ENCODE measurements around the gene PCCA. TPM values are rescaled to one million over a fixed set of nuclear protein-coding genes. Genes with fewer than 3 reads are reported as not detected.
"Not testable (repeated sequence)": the region's sequence is repeated elsewhere in the genome, so short reads cannot be mapped to it uniquely, and the experiment has no call there.

PCCA gene
- total and polyA plus RNA-seq, 7 donors = 18.0 to 45.6 (median 42.8) TPM

- peaks cover 0 to 2% (median 0%) of the 10 kb centered on the region in 3 donors for H3K27me3 ChIP-seq
- H3K27ac ChIP-seq = no peak overlapping the region
- no peaks in the 10 kb centered on the region for H3K9me3 ChIP-seq
- no peak for TF ChIP-seq POLR2AphosphoS5 (IDR thresholded peaks at IDR 0.05)
- TF ChIP-seq EP300 (IDR thresholded peaks at IDR 0.05) = no peak
- TF ChIP-seq CTCF (IDR thresholded peaks at IDR 0.05) = no peak
- no peak for TF ChIP-seq POLR2A (IDR thresholded peaks at IDR 0.05)
- peaks cover 0 to 7% (median 1%) of the 10 kb centered on the region in 4 donors for H3K4me1 ChIP-seq
- 75 to 97% methylated on average over 1 of the region's 1 CpG for WGBS, 2 donors
- intact Hi-C loops (cut with DNase I) = no loop called here
- H3K4me3 ChIP-seq = no peak overlapping the region
- DNase-seq = no peak
- H3K36me3 ChIP-seq = no peaks in the 10 kb centered on the region
These were observed 74.5 kb downstream of the PCCA start for GRCh38 chr13:100163375-100163774.

- no peaks in the 10 kb centered on the region for H3K27me3 ChIP-seq
- H3K27ac ChIP-seq = no peak overlapping the region
- TF ChIP-seq POLR2AphosphoS5 (IDR thresholded peaks at IDR 0.05) = no peak
- no peak for TF ChIP-seq CTCF (IDR thresholded peaks at IDR 0.05)
- TF ChIP-seq EP300 (IDR thresholded peaks at IDR 0.05) = no peak
- no peak for TF ChIP-seq POLR2A (IDR thresholded peaks at IDR 0.05)
- WGBS, 2 donors = 96 to 98% methylated on average over 5 of the region's 5 CpGs
- intact Hi-C loops (cut with DNase I) = no loop called here
- H3K4me3 ChIP-seq = no peak overlapping the region
- H3K4me1 ChIP-seq = peaks cover 0 to 9% (median 2%) of the 10 kb centered on the region in 4 donors
- H3K36me3 ChIP-seq = no peaks in the 10 kb centered on the region
- DNase-seq = no peak
- no peaks in the 10 kb centered on the region for H3K9me3 ChIP-seq
These were observed 84.3 kb downstream of the PCCA start for GRCh38 chr13:100173203-100173602.

- 93 to 97% methylated on average over 4 of the region's 4 CpGs for WGBS, 2 donors
- H3K27ac ChIP-seq; H3K9me3 ChIP-seq; H3K4me1 ChIP-seq; H3K4me3 ChIP-seq; DNase-seq; H3K27me3 ChIP-seq; H3K36me3 ChIP-seq; intact Hi-C loops (cut with DNase I): not testable (repeated sequence)
These were observed 85.6 kb downstream of the PCCA start for GRCh38 chr13:100174455-100174854.

GRCh38 chr13:100175078-100175802 is 86.3 kb downstream of the PCCA start:
- Histone ChIP-seq H3K36me3 (no peaks in the 10 kb centered on the region), H3K27me3 (no peaks in the 10 kb centered on the region), H3K4me1 (peaks cover 0 to 5% (median 0%) of the 10 kb centered on the region in 4 donors), H3K27ac (no peak overlapping the region), H3K4me3 (no peak overlapping the region), H3K9me3 (no peaks in the 10 kb centered on the region)
- no peak for TF ChIP-seq CTCF (IDR thresholded peaks at IDR 0.05)
- intact Hi-C loops (cut with DNase I) = no loop called here
- 90 to 93% methylated on average over 2 of the region's 2 CpGs for WGBS, 2 donors
- DNase-seq = no peak

GRCh38 chr13:100175803-100176182 is 86.9 kb downstream of the PCCA start:
- peaks cover 0 to 5% (median 0%) of the 10 kb centered on the region in 4 donors for H3K4me1 ChIP-seq
- WGBS, 2 donors = 90 to 94% methylated on average over 5 of the region's 5 CpGs
- no peaks in the 10 kb centered on the region for H3K9me3 ChIP-seq
- TF ChIP-seq POLR2AphosphoS5 (IDR thresholded peaks at IDR 0.05) = no peak
- no peak for TF ChIP-seq POLR2A (IDR thresholded peaks at IDR 0.05)
- TF ChIP-seq CTCF (IDR thresholded peaks at IDR 0.05) = no peak
- no peak for TF ChIP-seq EP300 (IDR thresholded peaks at IDR 0.05)
- no peak overlapping the region for H3K4me3 ChIP-seq
- no peaks in the 10 kb centered on the region for H3K36me3 ChIP-seq
- no peak overlapping the region for H3K27ac ChIP-seq
- intact Hi-C loops (cut with DNase I) = no loop called here
- DNase-seq = no peak
- H3K27me3 ChIP-seq = no peaks in the 10 kb centered on the region
